CD8-positive, alpha-beta memory T cell (primary cell): ENCODE data around the gene SPESP1. TPM values are rescaled to one million over a fixed set of nuclear protein-coding genes. Genes with fewer than 3 reads are reported as not detected.
"Not testable (repeated sequence)": the region's sequence is repeated elsewhere in the genome, so short reads cannot be mapped to it uniquely, and the experiment has no call there.

Experiments used
- CTCF ChIA-PET: fragments of 350-600 bp; sonication (Branson Sonifier 250); formaldehyde crosslinking; loops from one replicate; lab custom pipeline; 2021; ENCODE audit warnings: antibody characterized with exemption; lab: Charles Lee
- POLR2A ChIA-PET: fragments of 350-600 bp; sonication (Branson Sonifier 250); formaldehyde crosslinking; loops from one replicate; lab custom pipeline; 2021; ENCODE audit warnings: antibody characterized with exemption; lab: Charles Lee
- DNase-seq, 5 donors: peaks; one replicate each; pipeline versions ENCODE4 v3.0.0 to v3.0.0-alpha.2; 2020 to 2022; ENCODE audit warnings: mixed read lengths in 1 of 5
- H3K27ac ChIP-seq: one replicate; pipeline ENCODE4 v1.7.0; 2013; ENCODE audit warnings: low read depth, mild to moderate bottlenecking, low read length, moderate library complexity
- H3K27me3 ChIP-seq: 2 replicates; pipeline ENCODE4 v1.7.0; 2013; ENCODE audit warnings: low read length, mild to moderate bottlenecking; ENCODE audit not compliant: insufficient read depth, poor library complexity, severe bottlenecking
- H3K36me3 ChIP-seq: 2 replicates; pipeline ENCODE4 v1.7.0; 2013; ENCODE audit warnings: mild to moderate bottlenecking, low read length, moderate library complexity; ENCODE audit not compliant: insufficient read depth
- H3K4me1 ChIP-seq: 2 replicates; pipeline ENCODE4 v1.7.0; 2013; ENCODE audit warnings: mild to moderate bottlenecking, low read length, moderate library complexity; ENCODE audit not compliant: insufficient read depth
- H3K4me3 ChIP-seq: 2 replicates; pipeline ENCODE4 v1.7.0; 2013; ENCODE audit warnings: mild to moderate bottlenecking, low read length
- H3K9me3 ChIP-seq: 2 replicates; pipeline ENCODE4 v1.7.0; 2013; ENCODE audit warnings: mild to moderate bottlenecking, low read length
- H3K27ac Mint-ChIP-seq, 8 donors: one replicate each; pipeline ENCODE4 v1.8.0; 2020 to 2021; ENCODE audit warnings: mixed read lengths in 8 of 8, mild to moderate bottlenecking in 6 of 8, inconsistent platforms in 3 of 8, moderate library complexity in 3 of 8
- H3K27me3 Mint-ChIP-seq, 2 donors: one replicate each; pipeline ENCODE4 v1.8.0; 2020 to 2021; ENCODE audit warnings: mixed read lengths in 2 of 2, mild to moderate bottlenecking in 1 of 2, moderate library complexity in 1 of 2
- H3K36me3 Mint-ChIP-seq, 3 donors: one replicate each; pipeline ENCODE4 v1.8.0; 2020 to 2021; ENCODE audit warnings: mixed read lengths in 3 of 3, inconsistent platforms in 1 of 3, mild to moderate bottlenecking in 1 of 3
- H3K4me1 Mint-ChIP-seq, 3 donors: one replicate each; pipeline ENCODE4 v1.8.0; 2020 to 2021; ENCODE audit warnings: mixed read lengths in 3 of 3, inconsistent platforms in 1 of 3, mild to moderate bottlenecking in 1 of 3
- H3K4me3 Mint-ChIP-seq, 7 donors: one replicate each; pipeline ENCODE4 v1.8.0; 2020 to 2021; ENCODE audit warnings: mixed read lengths in 7 of 7, mild to moderate bottlenecking in 6 of 7, moderate library complexity in 4 of 7, inconsistent platforms in 2 of 7
- H3K9me3 Mint-ChIP-seq, 5 donors: one replicate each; pipeline ENCODE4 v1.8.0; 2020 to 2022; ENCODE audit warnings: mixed read lengths in 5 of 5, mild to moderate bottlenecking in 3 of 5, moderate library complexity in 2 of 5, inconsistent platforms in 1 of 5
- polyA plus RNA-seq: library from polyadenylated mRNA; unstranded; fragments of 300-500 nt; fragmentation: Illumina TruSeq; gene quantifications from one replicate; pipeline ENCODE4 v1.2.3, GENCODE V29; 2021
- total RNA-seq, 2 experiments: library from RNA; stranded (reverse); gene quantifications; one replicate each; pipeline ENCODE4 v1.2.3, GENCODE V29; 2021

SPESP1 gene
- total and polyA plus RNA-seq, 3 experiments from 2014 or later, result 0.63 to 1.0 (median 0.86) TPM

GRCh38 chr15:68966996-68967395, 36.7 kb downstream of the SPESP1 start:
- POLR2A ChIA-PET, result no interaction called here
- no peaks in the 10 kb centered on the region for H3K36me3 ChIP-seq
- DNase-seq, result no peak
- peaks cover 12 to 18% (median 14%) of the 10 kb centered on the region in 5 donors for H3K9me3 Mint-ChIP-seq
- CTCF ChIA-PET, result no interaction called here
- peaks cover 0 to 7% (median 0%) of the 10 kb centered on the region in 3 donors for H3K36me3 Mint-ChIP-seq
- no peak overlapping the region for H3K27ac ChIP-seq
- H3K4me1 ChIP-seq, result no peaks in the 10 kb centered on the region
- H3K4me3 Mint-ChIP-seq, result no peak overlapping the region
- H3K9me3 ChIP-seq, result no peaks in the 10 kb centered on the region
- peaks cover 8 to 48% of the 10 kb centered on the region in 2 donors for H3K27me3 Mint-ChIP-seq
- H3K27me3 ChIP-seq, result no peaks in the 10 kb centered on the region
- no peak overlapping the region for H3K4me3 ChIP-seq
- no peak overlapping the region for H3K27ac Mint-ChIP-seq
- H3K4me1 Mint-ChIP-seq, result no peaks in the 10 kb centered on the region

GRCh38 chr15:68967948-68968347, 37.6 kb downstream of the SPESP1 start:
- Mint-ChIP-seq H3K4me1 (no peaks in the 10 kb centered on the region), H3K4me3 (no peak overlapping the region), H3K36me3 (peaks cover 0 to 7% (median 0%) of the 10 kb centered on the region in 3 donors), H3K9me3 (peaks cover 12 to 18% (median 14%) of the 10 kb centered on the region in 5 donors), H3K27ac (no peak overlapping the region), H3K27me3 (peaks cover 8 to 47% of the 10 kb centered on the region in 2 donors)
- ChIA-PET CTCF (no interaction called here), POLR2A (no interaction called here)
- Histone ChIP-seq H3K27me3 (no peaks in the 10 kb centered on the region), H3K4me1 (no peaks in the 10 kb centered on the region), H3K4me3 (no peak overlapping the region), H3K9me3 (no peaks in the 10 kb centered on the region), H3K36me3 (no peaks in the 10 kb centered on the region), H3K27ac (no peak overlapping the region)
- DNase-seq, result no peak

- CTCF ChIA-PET, result no interaction called here
- Histone ChIP-seq H3K27ac (no peak overlapping the region), H3K9me3 (no peaks in the 10 kb centered on the region), H3K4me3 (no peak overlapping the region), H3K36me3 (no peaks in the 10 kb centered on the region), H3K4me1 (no peaks in the 10 kb centered on the region), H3K27me3 (no peaks in the 10 kb centered on the region)
- no peak overlapping the region for H3K4me3 Mint-ChIP-seq
- peaks cover 0 to 7% (median 0%) of the 10 kb centered on the region in 3 donors for H3K36me3 Mint-ChIP-seq
- H3K27ac Mint-ChIP-seq, result no peak overlapping the region
- DNase-seq, result no peak
- POLR2A ChIA-PET, result no interaction called here
- peaks cover 6 to 50% of the 10 kb centered on the region in 2 donors for H3K27me3 Mint-ChIP-seq
- H3K9me3 Mint-ChIP-seq, result peaks cover 12 to 16% (median 14%) of the 10 kb centered on the region in 5 donors
- H3K4me1 Mint-ChIP-seq, result no peaks in the 10 kb centered on the region
Observed at GRCh38 chr15:68969298-68969697, 39.0 kb downstream of the SPESP1 start.

GRCh38 chr15:68972201-68973065, 42.1 kb downstream of the SPESP1 start:
- no peaks in the 10 kb centered on the region for H3K27me3 ChIP-seq
- Mint-ChIP-seq H3K27me3 (peaks cover 12 to 39% of the 10 kb centered on the region in 2 donors), H3K27ac (no peak overlapping the region), H3K9me3 (peaks cover 8 to 21% (median 13%) of the 10 kb centered on the region in 5 donors), H3K4me3 (no peak overlapping the region), H3K4me1 (no peaks in the 10 kb centered on the region), H3K36me3 (peaks cover 0 to under 1% (median 0%) of the 10 kb centered on the region in 3 donors)
- H3K27ac ChIP-seq, result peak overlapping the region; percentile 43
- no peak for DNase-seq
- H3K36me3 ChIP-seq, result no peaks in the 10 kb centered on the region
- no peaks in the 10 kb centered on the region for H3K9me3 ChIP-seq
- H3K4me3 ChIP-seq, result no peak overlapping the region
- ChIA-PET POLR2A (no interaction called here), CTCF (no interaction called here)
- H3K4me1 ChIP-seq, result no peaks in the 10 kb centered on the region

- H3K36me3 Mint-ChIP-seq, CTCF ChIA-PET, H3K4me3 Mint-ChIP-seq, H3K4me1 Mint-ChIP-seq, H3K9me3 ChIP-seq, H3K36me3 ChIP-seq, H3K27me3 ChIP-seq, POLR2A ChIA-PET, H3K4me1 ChIP-seq, DNase-seq, H3K4me3 ChIP-seq, H3K27ac ChIP-seq, H3K27ac Mint-ChIP-seq: not testable (repeated sequence)
- Mint-ChIP-seq H3K27me3 (peaks cover 12 to 31% of the 10 kb centered on the region in 2 donors), H3K9me3 (peaks cover 7 to 18% (median 11%) of the 10 kb centered on the region in 5 donors)
Observed at GRCh38 chr15:68975651-68976160, 45.4 kb downstream of the SPESP1 start.

- H3K36me3 ChIP-seq, H3K27me3 ChIP-seq, H3K27ac ChIP-seq, H3K4me3 Mint-ChIP-seq, H3K9me3 ChIP-seq, H3K36me3 Mint-ChIP-seq, H3K4me1 ChIP-seq, CTCF ChIA-PET, H3K4me1 Mint-ChIP-seq, H3K27ac Mint-ChIP-seq, DNase-seq, H3K4me3 ChIP-seq, POLR2A ChIA-PET: not testable (repeated sequence)
- peaks cover 12 to 33% of the 10 kb centered on the region in 2 donors for H3K27me3 Mint-ChIP-seq
- peaks cover 7 to 18% (median 11%) of the 10 kb centered on the region in 5 donors for H3K9me3 Mint-ChIP-seq
Observed at GRCh38 chr15:68977426-68977825, 47.1 kb downstream of the SPESP1 start.

GRCh38 chr15:68979006-68979405, 48.7 kb downstream of the SPESP1 start:
- no peak overlapping the region for H3K27ac Mint-ChIP-seq
- H3K9me3 ChIP-seq, result no peaks in the 10 kb centered on the region
- no peaks in the 10 kb centered on the region for H3K36me3 ChIP-seq
- H3K27me3 ChIP-seq, result no peaks in the 10 kb centered on the region
- peaks cover 7 to 18% (median 11%) of the 10 kb centered on the region in 5 donors for H3K9me3 Mint-ChIP-seq
- H3K27ac ChIP-seq, result no peak overlapping the region
- H3K36me3 Mint-ChIP-seq, result peaks cover 0 to 4% (median 0%) of the 10 kb centered on the region in 3 donors
- ChIA-PET CTCF (no interaction called here), POLR2A (no interaction called here)
- H3K27me3 Mint-ChIP-seq, result peaks cover 11 to 28% of the 10 kb centered on the region in 2 donors
- no peak overlapping the region for H3K4me3 ChIP-seq
- H3K4me1 Mint-ChIP-seq, result no peaks in the 10 kb centered on the region
- no peak for DNase-seq
- H3K4me3 Mint-ChIP-seq, result no peak overlapping the region
- H3K4me1 ChIP-seq, result no peaks in the 10 kb centered on the region

- H3K27ac ChIP-seq, result no peak overlapping the region
- Mint-ChIP-seq H3K9me3 (peaks cover 7 to 18% (median 11%) of the 10 kb centered on the region in 5 donors), H3K4me3 (no peak overlapping the region), H3K27me3 (peaks cover 6 to 24% of the 10 kb centered on the region in 2 donors), H3K27ac (no peak overlapping the region), H3K4me1 (no peaks in the 10 kb centered on the region), H3K36me3 (peaks cover 0 to 4% (median 0%) of the 10 kb centered on the region in 3 donors)
- ChIA-PET POLR2A (no interaction called here), CTCF (no interaction called here)
- no peaks in the 10 kb centered on the region for H3K9me3 ChIP-seq
- H3K4me1 ChIP-seq, result no peaks in the 10 kb centered on the region
- H3K4me3 ChIP-seq, result no peak overlapping the region
- no peaks in the 10 kb centered on the region for H3K36me3 ChIP-seq
- no peak for DNase-seq
- H3K27me3 ChIP-seq, result no peaks in the 10 kb centered on the region
Observed at GRCh38 chr15:68979816-68980215, 49.5 kb downstream of the SPESP1 start.
